GM12878 (cell line): ENCODE measurements around the gene RPL37A.

Experiments
- CTCF ChIP-seq, 3 experiments: IDR thresholded peaks in 2 of 3; conservative IDR thresholded peaks in 1 of 3; 2 replicates each; pipeline ENCODE4 v1.5.1; 2011; ENCODE audit warnings: low read depth in 3 of 3, low read length in 3 of 3, mild to moderate bottlenecking in 3 of 3, control low read depth in 2 of 3, moderate library complexity in 2 of 3, inconsistent platforms in 1 of 3, mixed read lengths in 1 of 3; ENCODE audit not compliant: control insufficient read depth in 2 of 3, insufficient read depth in 1 of 3; ENCODE audit errors: extremely low read depth in 1 of 3
- JUND ChIP-seq: IDR thresholded peaks from 2 replicates; pipeline ENCODE4 v1.6.1; 2012; ENCODE audit warnings: low read depth, mild to moderate bottlenecking, low read length, improper control_type of control experiment, moderate library complexity

- TF ChIP-seq CTCF (IDR thresholded peaks at IDR 0.05 in 2 of 3, conservative IDR thresholded peaks at IDR 0.05 in 1 of 3; ENCODE audit: control insufficient read depth in 2 of 3, extremely low read depth in 1 of 3, insufficient read depth in 1 of 3, low read depth in 3 of 3, low read length in 3 of 3) = no peak
- TF ChIP-seq JUND = no peak
Measured at GRCh38 chr2:216520112-216520511, 21.5 kb downstream of the RPL37A start.
